CD8-positive, alpha-beta memory T cell (primary cell): ENCODE data around the gene OTUB2. TPM values are rescaled to one million over a fixed set of nuclear protein-coding genes. Genes with fewer than 3 reads are reported as not detected.
A peak's percentile ranks its signal among the peaks of the same experiment; 100 is the strongest.

Experiments used
- CTCF ChIA-PET: fragments of 350-600 bp; sonication (Branson Sonifier 250); formaldehyde crosslinking; loops from one replicate; lab custom pipeline; 2021; ENCODE audit warnings: antibody characterized with exemption; lab: Charles Lee
- POLR2A ChIA-PET: fragments of 350-600 bp; sonication (Branson Sonifier 250); formaldehyde crosslinking; loops from one replicate; lab custom pipeline; 2021; ENCODE audit warnings: antibody characterized with exemption; lab: Charles Lee
- DNase-seq, 5 donors: peaks; one replicate each; pipeline versions ENCODE4 v3.0.0 to v3.0.0-alpha.2; 2020 to 2022; ENCODE audit warnings: mixed read lengths in 1 of 5
- H3K27ac ChIP-seq: one replicate; pipeline ENCODE4 v1.7.0; 2013; ENCODE audit warnings: low read depth, mild to moderate bottlenecking, low read length, moderate library complexity
- H3K27me3 ChIP-seq: 2 replicates; pipeline ENCODE4 v1.7.0; 2013; ENCODE audit warnings: low read length, mild to moderate bottlenecking; ENCODE audit not compliant: insufficient read depth, poor library complexity, severe bottlenecking
- H3K36me3 ChIP-seq: 2 replicates; pipeline ENCODE4 v1.7.0; 2013; ENCODE audit warnings: mild to moderate bottlenecking, low read length, moderate library complexity; ENCODE audit not compliant: insufficient read depth
- H3K4me1 ChIP-seq: 2 replicates; pipeline ENCODE4 v1.7.0; 2013; ENCODE audit warnings: mild to moderate bottlenecking, low read length, moderate library complexity; ENCODE audit not compliant: insufficient read depth
- H3K4me3 ChIP-seq: 2 replicates; pipeline ENCODE4 v1.7.0; 2013; ENCODE audit warnings: mild to moderate bottlenecking, low read length
- H3K9me3 ChIP-seq: 2 replicates; pipeline ENCODE4 v1.7.0; 2013; ENCODE audit warnings: mild to moderate bottlenecking, low read length
- H3K27ac Mint-ChIP-seq, 8 donors: one replicate each; pipeline ENCODE4 v1.8.0; 2020 to 2021; ENCODE audit warnings: mixed read lengths in 8 of 8, mild to moderate bottlenecking in 6 of 8, inconsistent platforms in 3 of 8, moderate library complexity in 3 of 8
- H3K27me3 Mint-ChIP-seq, 2 donors: one replicate each; pipeline ENCODE4 v1.8.0; 2020 to 2021; ENCODE audit warnings: mixed read lengths in 2 of 2, mild to moderate bottlenecking in 1 of 2, moderate library complexity in 1 of 2
- H3K36me3 Mint-ChIP-seq, 3 donors: one replicate each; pipeline ENCODE4 v1.8.0; 2020 to 2021; ENCODE audit warnings: mixed read lengths in 3 of 3, inconsistent platforms in 1 of 3, mild to moderate bottlenecking in 1 of 3
- H3K4me1 Mint-ChIP-seq, 3 donors: one replicate each; pipeline ENCODE4 v1.8.0; 2020 to 2021; ENCODE audit warnings: mixed read lengths in 3 of 3, inconsistent platforms in 1 of 3, mild to moderate bottlenecking in 1 of 3
- H3K4me3 Mint-ChIP-seq, 7 donors: one replicate each; pipeline ENCODE4 v1.8.0; 2020 to 2021; ENCODE audit warnings: mixed read lengths in 7 of 7, mild to moderate bottlenecking in 6 of 7, moderate library complexity in 4 of 7, inconsistent platforms in 2 of 7
- H3K9me3 Mint-ChIP-seq, 5 donors: one replicate each; pipeline ENCODE4 v1.8.0; 2020 to 2022; ENCODE audit warnings: mixed read lengths in 5 of 5, mild to moderate bottlenecking in 3 of 5, moderate library complexity in 2 of 5, inconsistent platforms in 1 of 5
- polyA plus RNA-seq: library from polyadenylated mRNA; unstranded; fragments of 300-500 nt; fragmentation: Illumina TruSeq; gene quantifications from one replicate; pipeline ENCODE4 v1.2.3, GENCODE V29; 2021
- total RNA-seq, 2 experiments: library from RNA; stranded (reverse); gene quantifications; one replicate each; pipeline ENCODE4 v1.2.3, GENCODE V29; 2021

The OTUB2 gene
- total and polyA plus RNA-seq, 3 experiments from 2014 or later, result 0.12 to 1.8 (median 1.1) TPM

- POLR2A ChIA-PET, result no interaction called here
Observed at GRCh38 chr14:93997916-93998870, 27.9 kb upstream of the OTUB2 start.

DNA sequence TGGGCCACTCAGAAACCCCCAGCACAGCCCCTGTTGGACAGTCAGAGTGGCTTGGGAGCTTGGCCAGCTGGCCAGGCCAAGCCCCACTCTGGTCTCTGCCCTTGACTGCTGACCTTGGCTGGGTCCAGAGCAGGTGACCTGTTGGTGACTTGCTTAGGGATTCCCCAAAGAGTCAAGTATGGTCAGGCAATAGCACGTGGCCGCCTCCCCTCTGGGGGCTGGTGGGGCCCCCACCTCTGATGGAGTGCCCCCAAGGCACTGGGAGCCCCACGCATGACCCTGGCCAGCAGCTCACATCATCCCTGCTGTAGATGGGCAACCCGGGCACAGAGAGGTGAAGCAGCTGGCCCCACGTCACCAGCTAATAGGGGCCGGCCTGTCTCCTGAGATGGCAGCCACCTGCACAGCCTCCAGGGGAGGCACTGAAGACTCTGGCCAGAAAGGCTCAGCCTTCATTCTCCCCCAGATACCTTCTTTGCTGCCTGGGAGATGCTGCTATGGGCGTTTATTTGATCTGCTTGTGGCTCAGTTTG is 27.2 kb upstream of the OTUB2 start:
- no peak overlapping the region for H3K27ac Mint-ChIP-seq
- ChIA-PET POLR2A (no interaction called here), CTCF (interaction anchor here (1.0 to 11.1 kb wide), 7 partner anchors 10 to 66 kb away, joined by 3 to 272 read pairs (median 6); no protein-coding TSS in a partner anchor)
- H3K27me3 Mint-ChIP-seq, result peaks cover 4 to 10% of the 10 kb centered on the region in 2 donors
- DNase-seq, result no peak
- no peak overlapping the region for H3K27ac ChIP-seq
- H3K9me3 Mint-ChIP-seq, result no peaks in the 10 kb centered on the region
- no peak overlapping the region for H3K4me3 ChIP-seq
- H3K27me3 ChIP-seq, result no peaks in the 10 kb centered on the region
- no peaks in the 10 kb centered on the region for H3K36me3 Mint-ChIP-seq
- peaks cover 6 to 14% (median 7%) of the 10 kb centered on the region in 3 donors for H3K4me1 Mint-ChIP-seq
- peaks cover 7% of the 10 kb centered on the region for H3K4me1 ChIP-seq
- H3K9me3 ChIP-seq, result no peaks in the 10 kb centered on the region
- no peaks in the 10 kb centered on the region for H3K36me3 ChIP-seq
- no peak overlapping the region for H3K4me3 Mint-ChIP-seq

More at GRCh38 chr14:93997916-93998870, 27.9 kb upstream of the OTUB2 start:
- Mint-ChIP-seq H3K9me3 (no peaks in the 10 kb centered on the region), H3K4me3 (no peak overlapping the region), H3K27ac (no peak overlapping the region), H3K4me1 (peaks cover 6 to 14% (median 7%) of the 10 kb centered on the region in 3 donors), H3K36me3 (no peaks in the 10 kb centered on the region), H3K27me3 (peaks cover 0 to 9% of the 10 kb centered on the region in 2 donors)
- peaks cover 7% of the 10 kb centered on the region for H3K4me1 ChIP-seq
- H3K4me3 ChIP-seq, result no peak overlapping the region
- CTCF ChIA-PET, result interaction anchor here (1.0 to 11.1 kb wide), 7 partner anchors 14 to 139 kb away, joined by 3 to 272 read pairs (median 7); no protein-coding TSS in a partner anchor
- no peaks in the 10 kb centered on the region for H3K9me3 ChIP-seq
- DNase-seq, result no peak
- no peaks in the 10 kb centered on the region for H3K27me3 ChIP-seq
- H3K36me3 ChIP-seq, result no peaks in the 10 kb centered on the region
- no peak overlapping the region for H3K27ac ChIP-seq

DNA sequence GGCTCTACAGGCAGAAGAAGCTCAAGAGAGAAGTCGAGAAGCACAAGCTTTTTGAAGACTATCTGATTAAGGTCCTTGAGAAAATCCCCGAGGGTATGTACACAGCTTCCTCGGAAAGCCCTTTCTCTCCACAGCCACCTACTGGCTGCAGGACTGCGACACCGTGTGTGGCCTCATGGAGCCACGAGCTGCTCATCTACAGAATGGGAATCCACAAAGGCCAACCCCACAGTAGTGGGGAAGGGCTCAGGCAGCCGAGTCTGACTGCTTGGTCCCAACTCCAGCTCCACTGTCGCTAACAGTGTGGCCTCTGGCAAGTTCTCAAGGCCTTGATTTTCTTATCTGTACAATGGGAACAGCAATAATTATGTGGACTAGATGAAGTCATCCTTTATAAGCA is 26.6 kb upstream of the OTUB2 start:
- Histone ChIP-seq H3K27ac (no peak overlapping the region), H3K4me3 (no peak overlapping the region), H3K9me3 (no peaks in the 10 kb centered on the region), H3K4me1 (peaks cover 7% of the 10 kb centered on the region), H3K36me3 (no peaks in the 10 kb centered on the region), H3K27me3 (no peaks in the 10 kb centered on the region)
- no peak overlapping the region for H3K4me3 Mint-ChIP-seq
- H3K4me1 Mint-ChIP-seq, result peaks cover 6 to 14% (median 7%) of the 10 kb centered on the region in 3 donors
- ChIA-PET CTCF (interaction anchor here (0.9 to 11.1 kb wide), 9 partner anchors 9 to 66 kb away, joined by 3 to 272 read pairs (median 6); no protein-coding TSS in a partner anchor), POLR2A (interaction anchor here (0.6 to 1.2 kb wide), 2 partner anchors 60 to 62 kb away, joined by 6 to 8 read pairs; no protein-coding TSS in a partner anchor)
- no peaks in the 10 kb centered on the region for H3K36me3 Mint-ChIP-seq
- H3K27ac Mint-ChIP-seq, result no peak overlapping the region
- no peaks in the 10 kb centered on the region for H3K9me3 Mint-ChIP-seq
- DNase-seq, result no peak
- peaks cover 4 to 10% of the 10 kb centered on the region in 2 donors for H3K27me3 Mint-ChIP-seq

- peaks cover 4 to 15% of the 10 kb centered on the region in 2 donors for H3K27me3 Mint-ChIP-seq
- H3K9me3 ChIP-seq, result no peaks in the 10 kb centered on the region
- no peak for DNase-seq
- no peak overlapping the region for H3K4me3 Mint-ChIP-seq
- no peak overlapping the region for H3K4me3 ChIP-seq
- no peaks in the 10 kb centered on the region for H3K36me3 Mint-ChIP-seq
- H3K27me3 ChIP-seq, result no peaks in the 10 kb centered on the region
- ChIA-PET POLR2A (interaction anchor here (0.6 to 1.2 kb wide), 3 partner anchors 23 to 62 kb away, joined by 3 to 8 read pairs (median 6); no protein-coding TSS in a partner anchor), CTCF (interaction anchor here (0.8 to 11.1 kb wide), 13 partner anchors 9 to 93 kb away, joined by 3 to 272 read pairs (median 6); partner anchors contain the start of gene OTUB2)
- H3K36me3 ChIP-seq, result no peaks in the 10 kb centered on the region
- H3K4me1 ChIP-seq, result peaks cover 7% of the 10 kb centered on the region
- no peak overlapping the region for H3K27ac ChIP-seq
- H3K9me3 Mint-ChIP-seq, result no peaks in the 10 kb centered on the region
- peak overlapping the region in 1 of 8 donors; percentile 68 for H3K27ac Mint-ChIP-seq
- peaks cover 6 to 10% (median 7%) of the 10 kb centered on the region in 3 donors for H3K4me1 Mint-ChIP-seq
Observed at GRCh38 chr14:94000267-94000666, 25.9 kb upstream of the OTUB2 start.

GRCh38 chr14:94001016-94001415 is 25.1 kb upstream of the OTUB2 start:
- Mint-ChIP-seq H3K4me1 (peaks cover 6 to 10% (median 7%) of the 10 kb centered on the region in 3 donors), H3K27me3 (peaks cover 4 to 13% of the 10 kb centered on the region in 2 donors), H3K27ac (no peak overlapping the region), H3K9me3 (no peaks in the 10 kb centered on the region), H3K36me3 (no peaks in the 10 kb centered on the region), H3K4me3 (no peak overlapping the region)
- DNase-seq, result no peak
- Histone ChIP-seq H3K27me3 (no peaks in the 10 kb centered on the region), H3K27ac (no peak overlapping the region), H3K4me1 (peaks cover 7% of the 10 kb centered on the region), H3K36me3 (no peaks in the 10 kb centered on the region), H3K4me3 (no peak overlapping the region), H3K9me3 (no peaks in the 10 kb centered on the region)
- POLR2A ChIA-PET, result interaction anchor here (0.7 to 1.2 kb wide), 3 partner anchors 22 to 62 kb away, joined by 3 to 8 read pairs (median 6); no protein-coding TSS in a partner anchor
- CTCF ChIA-PET, result interaction anchor here (0.8 to 11.1 kb wide), 21 partner anchors 9 to 136 kb away, joined by 3 to 272 read pairs (median 6); partner anchors contain the start of genes DDX24 and IFI27L1

DNA sequence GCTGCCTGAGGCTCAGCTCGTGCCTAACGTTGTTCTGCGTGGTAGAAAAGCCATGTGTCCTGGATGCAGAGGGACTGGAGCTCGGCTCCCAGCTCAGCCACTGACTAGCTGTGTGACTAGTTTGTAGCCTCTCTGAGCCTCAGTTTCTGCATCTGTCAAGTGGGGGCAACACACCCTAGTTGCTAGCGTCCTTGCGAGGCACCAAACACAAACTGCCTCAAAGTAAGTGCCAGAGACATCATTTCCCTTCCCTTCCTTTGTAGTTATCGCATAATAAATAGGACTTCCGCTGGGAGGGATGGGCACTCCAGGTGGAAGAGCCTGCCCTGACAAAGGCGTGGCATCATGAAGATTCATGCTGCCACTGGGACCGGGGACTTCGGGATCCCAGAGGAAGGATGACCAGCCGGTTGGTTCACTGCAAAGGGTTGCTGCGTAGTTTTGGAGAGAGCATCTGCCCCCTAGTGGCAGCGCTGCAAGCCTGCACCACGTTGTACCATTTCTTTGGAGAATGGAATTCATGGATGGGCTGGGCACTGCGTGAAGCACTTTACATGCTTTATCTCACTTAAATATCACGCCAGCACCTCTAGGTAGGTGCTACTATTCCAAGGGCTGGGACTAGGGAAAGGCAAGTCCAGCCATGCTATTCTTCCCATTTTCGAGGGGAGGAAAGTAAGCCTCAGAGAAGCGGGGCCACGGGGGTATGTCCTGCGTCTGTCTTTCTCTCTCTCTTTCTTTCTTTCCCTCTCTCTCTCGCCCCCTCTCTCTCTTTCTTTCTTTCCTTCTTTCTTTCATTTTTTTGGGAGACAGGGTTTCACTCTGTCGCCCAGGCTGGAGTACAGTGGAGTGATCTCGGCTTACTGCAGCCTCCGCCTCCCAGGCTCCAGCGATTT is 24.4 kb upstream of the OTUB2 start:
- Mint-ChIP-seq H3K27ac (no peak overlapping the region), H3K4me3 (peak overlapping the region in 2 of 7 donors; percentile 10 to 28)
- H3K36me3 ChIP-seq, result no peaks in the 10 kb centered on the region

GRCh38 chr14:94003397-94003796 is 22.7 kb upstream of the OTUB2 start:
- Histone ChIP-seq H3K36me3 (no peaks in the 10 kb centered on the region), H3K27ac (no peak overlapping the region), H3K9me3 (no peaks in the 10 kb centered on the region), H3K4me3 (no peak overlapping the region), H3K4me1 (peaks cover 7% of the 10 kb centered on the region), H3K27me3 (no peaks in the 10 kb centered on the region)
- no peak for DNase-seq
- ChIA-PET CTCF (interaction anchor here (0.5 to 11.1 kb wide), 7 partner anchors 8 to 823 kb away, joined by 3 to 272 read pairs (median 4); no protein-coding TSS in a partner anchor), POLR2A (interaction anchor here (1.6 kb wide), 1 partner anchor 33 kb away, joined by 3 read pairs; no protein-coding TSS in a partner anchor)
- Mint-ChIP-seq H3K9me3 (no peaks in the 10 kb centered on the region), H3K36me3 (no peaks in the 10 kb centered on the region), H3K27me3 (peaks cover 4 to 13% of the 10 kb centered on the region in 2 donors), H3K27ac (no peak overlapping the region), H3K4me3 (no peak overlapping the region), H3K4me1 (peaks cover 10 to 16% (median 15%) of the 10 kb centered on the region in 3 donors)

More for the DNA sequence above, 24.4 kb upstream of the OTUB2 start:
- H3K4me1 ChIP-seq, result peaks cover 7% of the 10 kb centered on the region
- H3K9me3 Mint-ChIP-seq, result no peaks in the 10 kb centered on the region
- no peak overlapping the region for H3K27ac ChIP-seq
- POLR2A ChIA-PET, result interaction anchor here (0.7 to 1.6 kb wide), 3 partner anchors 31 to 77 kb away, joined by 3 to 8 read pairs (median 6); no protein-coding TSS in a partner anchor
- H3K4me3 ChIP-seq, result peak overlapping the region; percentile 27
- CTCF ChIA-PET, result interaction anchor here (0.8 to 11.1 kb wide), 22 partner anchors 9 to 135 kb away, joined by 3 to 272 read pairs (median 6); partner anchors contain the start of genes DDX24 and IFI27L1
- H3K4me1 Mint-ChIP-seq, result peaks cover 6 to 10% (median 7%) of the 10 kb centered on the region in 3 donors
- H3K27me3 ChIP-seq, result no peaks in the 10 kb centered on the region
- H3K9me3 ChIP-seq, result no peaks in the 10 kb centered on the region
- no peaks in the 10 kb centered on the region for H3K36me3 Mint-ChIP-seq
- H3K27me3 Mint-ChIP-seq, result peaks cover 4 to 13% of the 10 kb centered on the region in 2 donors
- DNase-seq, result peak; percentile 40 to 69 (median 50)
